H1 (cell line): ENCODE data around the gene MESD. TPM values are rescaled to one million over a fixed set of nuclear protein-coding genes. Genes with fewer than 3 reads are reported as not detected.

Source experiments
- CBX8 ChIP-seq: fragments of 300-800, 300-1000 bp; sonication (generic); IDR thresholded peaks from 2 replicates; pipeline ENCODE4 v1.7.1; 2016; ENCODE audit warnings: low read depth, low read length, borderline replicate concordance
- CHD7 ChIP-seq: fragments of 300-600 bp; sonication (generic); IDR thresholded peaks from 2 replicates; pipeline ENCODE4 v1.7.1; 2012; ENCODE audit warnings: low read length, moderate library complexity, mild to moderate bottlenecking, inconsistent platforms; ENCODE audit not compliant: insufficient replicate concordance
- TCF12 ChIP-seq: IDR thresholded peaks from 2 replicates; pipeline ENCODE4 v1.6.1; 2011; ENCODE audit warnings: low read depth, mild to moderate bottlenecking, low read length
- polyA plus RNA-seq, 7 experiments: library from polyadenylated mRNA; depleted of rRNA in 3 of 7; stranded (reverse) in 5 of 7; unstranded in 2 of 7; fragments of >200 nt in 5 of 7; fragments of 200-250 nt in 2 of 7; gene quantifications; 1 replicate in 5 of 7; 2 replicates in 1 of 7; 4 replicates in 1 of 7; pipeline versions ENCODE4 v1.2.1 to v1.2.3, GENCODE V29; 2011 to 2013; ENCODE audit warnings: missing spikeins in 2 of 7, mixed read lengths in 2 of 7
- total RNA-seq: library from RNA; stranded (reverse); fragmentation: NEBNext Ultra II Directional; extraction: Animal tissue kit (Norgen Biotek cat#: 25700); gene quantifications from 2 replicates; pipeline ENCODE4 v1.2.1, GENCODE V29; 2021

The MESD gene
- total and polyA plus RNA-seq, 2 of the 8 experiments (the other 6 are each of a cell fraction or from before 2014, with no cell fraction given): 11.0 to 28.3 TPM

GRCh38 chr15:80921736-80922410 is 67.7 kb downstream of the MESD start (continued):
- TF ChIP-seq CHD7 (no peak), TCF12 (no peak), CBX8 (no peak)
